ENCODE results near the gene DNAI1. TPM values are rescaled to one million over a fixed set of nuclear protein-coding genes. Genes with fewer than 3 reads are reported as not detected.

The DNAI1 gene
- total RNA-seq, 4 donors from 2014 or later, result 0.51 TPM; not detected in 3

DNA sequence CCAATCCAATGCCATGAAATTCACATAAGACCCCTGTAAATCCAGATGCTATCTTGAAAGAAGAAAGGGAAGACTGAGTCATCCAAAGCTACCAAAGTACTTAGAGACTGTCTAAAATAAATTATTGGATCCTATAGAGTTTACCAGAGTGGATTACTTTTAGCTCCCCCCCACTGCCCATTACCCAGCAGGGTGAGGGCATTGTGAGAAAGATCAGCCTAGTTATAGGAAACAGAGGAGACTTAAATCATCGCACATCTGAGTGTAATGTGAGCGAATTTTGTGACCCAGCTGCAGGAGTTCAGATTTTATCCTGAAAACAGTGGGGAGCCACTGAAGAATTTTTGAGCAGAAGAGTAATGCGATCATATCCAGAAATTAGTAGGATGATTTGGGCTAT is 65.7 kb downstream of the DNAI1 start:
- no peak for TF ChIP-seq CTCF (IDR thresholded peaks at IDR 0.05; ENCODE audit: low read depth)

DNA sequence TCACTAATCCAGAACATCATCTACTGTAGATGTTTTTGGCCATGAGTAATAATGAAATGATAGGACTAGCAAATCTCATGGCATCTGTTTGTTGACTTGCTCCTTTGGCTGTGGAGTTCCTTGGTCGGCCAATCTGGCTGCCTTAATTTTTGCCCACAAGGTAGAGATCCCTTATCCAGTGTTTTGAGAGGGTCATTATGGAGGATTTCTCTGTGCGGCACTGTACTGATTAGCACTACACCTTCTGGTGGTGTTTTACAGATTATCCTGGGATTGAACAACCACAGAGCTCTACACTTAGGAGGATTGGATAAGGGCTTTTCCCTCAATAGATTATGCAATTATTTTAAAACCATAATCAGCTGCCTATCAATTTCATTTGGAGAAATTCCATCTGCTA is 67.4 kb downstream of the DNAI1 start:
- TF ChIP-seq CTCF (IDR thresholded peaks at IDR 0.05; ENCODE audit: low read depth), result no peak

DNA sequence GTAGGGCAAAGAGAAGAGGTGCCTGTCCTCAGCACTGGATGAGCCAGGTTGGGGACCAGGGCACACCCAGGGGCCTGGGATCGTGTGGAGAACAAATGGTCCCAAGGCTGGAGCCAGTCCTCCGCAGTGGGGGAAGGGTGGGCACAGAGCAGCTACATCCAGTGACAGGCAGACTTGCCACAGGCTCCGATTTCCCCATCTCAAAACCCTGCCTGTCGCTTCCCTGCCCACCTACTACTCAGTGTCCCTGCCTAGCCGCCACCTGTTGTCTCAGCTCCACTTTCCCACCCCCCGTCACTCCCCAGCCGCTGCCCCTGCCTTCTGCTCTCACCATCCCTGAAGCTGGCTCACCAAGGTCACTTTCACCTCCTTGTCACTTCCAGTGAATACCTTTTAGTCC is 78.1 kb downstream of the DNAI1 start:
- no peak for TF ChIP-seq CTCF (IDR thresholded peaks at IDR 0.05; ENCODE audit: low read depth)

- no peak for TF ChIP-seq CTCF (IDR thresholded peaks at IDR 0.05; ENCODE audit: low read depth)
Observed at GRCh38 chr9:34540827-34541226, 82.2 kb downstream of the DNAI1 start.

- no peak for TF ChIP-seq CTCF (IDR thresholded peaks at IDR 0.05; ENCODE audit: low read depth)
Observed at GRCh38 chr9:34541540-34541939, 82.9 kb downstream of the DNAI1 start.

DNA sequence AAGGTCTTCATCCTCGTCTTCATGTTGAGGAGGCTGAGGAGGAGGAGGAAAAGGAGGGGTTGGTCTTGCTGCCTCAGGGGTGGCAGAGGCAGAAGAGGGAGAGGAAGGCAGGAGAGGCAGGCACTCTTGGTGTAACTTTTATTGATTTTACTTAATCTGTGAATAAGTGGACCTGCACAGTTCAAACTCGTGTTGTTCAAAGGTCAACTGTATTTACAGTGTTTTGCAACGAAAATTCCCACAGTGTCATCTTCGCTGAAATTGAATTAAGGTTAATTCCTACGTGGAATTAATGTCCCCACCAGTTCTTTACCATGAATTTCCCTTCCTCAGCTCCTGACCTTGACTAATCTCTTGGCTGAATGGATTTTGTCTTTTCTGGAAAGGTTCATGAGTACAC is 85.4 kb downstream of the DNAI1 start:
- no peak for TF ChIP-seq CTCF (IDR thresholded peaks at IDR 0.05; ENCODE audit: low read depth)

GRCh38 chr9:34545497-34545896 is 86.9 kb downstream of the DNAI1 start:
- no peak for TF ChIP-seq CTCF (IDR thresholded peaks at IDR 0.05; ENCODE audit: low read depth)
